NT2/D1 (cell line): ENCODE data around the gene CARD19.

Source experiments
- DNase-seq: peaks from one replicate; pipeline ENCODE4 v3.0.0-alpha.2; 2011; ENCODE audit warnings: low read depth, low spot score
- H3K27me3 ChIP-seq: 2 replicates; pipeline ENCODE4 v1.6.0; 2011; ENCODE audit warnings: mild to moderate bottlenecking; ENCODE audit not compliant: insufficient read length, insufficient read depth
- H3K36me3 ChIP-seq: 2 replicates; pipeline ENCODE4 v1.6.1; 2011; ENCODE audit warnings: mild to moderate bottlenecking, low read length, mixed read lengths; ENCODE audit not compliant: insufficient read depth, insufficient read length
- H3K4me1 ChIP-seq: 2 replicates; pipeline ENCODE4 v1.5.1; 2011; ENCODE audit not compliant: insufficient read depth, insufficient read length
- H3K4me3 ChIP-seq: 2 replicates; pipeline ENCODE4 v1.5.1; 2011; ENCODE audit warnings: low read depth; ENCODE audit not compliant: insufficient read length
- H3K9ac ChIP-seq: 2 replicates; pipeline ENCODE4 v1.6.0; 2011; ENCODE audit warnings: low read depth; ENCODE audit not compliant: insufficient read length
- H3K9me3 ChIP-seq: 2 replicates; pipeline ENCODE4 v1.5.1; 2011; ENCODE audit warnings: mild to moderate bottlenecking, low read length; ENCODE audit not compliant: insufficient read depth
- SUZ12 ChIP-seq: IDR thresholded peaks from 2 replicates; pipeline ENCODE4 v1.6.1; 2011; ENCODE audit not compliant: insufficient read length, insufficient read depth; ENCODE audit errors: extremely low read depth
- YY1 ChIP-seq: IDR thresholded peaks from 2 replicates; pipeline ENCODE4 v1.6.1; 2011; ENCODE audit not compliant: insufficient read length, insufficient read depth
- ZNF274 ChIP-seq: IDR thresholded peaks from 2 replicates; pipeline ENCODE4 v1.6.1; 2011; ENCODE audit warnings: mild to moderate bottlenecking, low read depth, low read length

The CARD19 gene

DNA sequence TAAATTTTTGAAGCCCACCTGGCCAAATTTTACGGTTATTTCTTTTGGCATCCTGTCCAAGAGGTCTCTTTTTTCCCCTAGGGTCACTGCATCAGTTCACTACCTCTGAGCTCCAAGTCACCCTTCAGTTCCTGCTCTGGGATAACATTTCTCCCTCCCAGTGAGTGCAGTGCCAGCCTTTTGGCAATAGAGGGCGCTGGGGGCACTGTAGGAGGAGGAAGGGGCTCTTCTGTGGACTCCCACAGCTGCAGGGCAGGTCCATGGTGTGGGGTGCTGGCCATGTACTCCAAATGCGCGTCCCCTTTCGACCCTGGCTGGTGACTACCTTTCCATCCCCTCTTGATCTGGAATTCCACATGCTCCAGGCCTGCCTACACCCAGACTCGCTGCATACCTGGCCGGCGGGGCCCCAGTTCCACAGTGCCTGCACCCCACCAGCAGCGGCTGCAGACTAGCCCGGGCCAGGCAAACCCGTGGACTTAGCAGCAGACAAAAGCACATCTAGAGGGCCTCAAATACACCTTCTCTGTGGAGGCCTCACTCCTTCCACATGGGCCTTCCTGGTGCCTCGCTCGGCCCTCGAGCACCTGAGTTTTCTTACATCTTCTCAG lies 58.4 kb downstream of the CARD19 start:
- Histone ChIP-seq H3K4me1 (peaks cover 8% of the 10 kb centered on the region), H3K9me3 (no peaks in the 10 kb centered on the region), H3K9ac (no peak overlapping the region), H3K4me3 (no peak overlapping the region), H3K36me3 (no peaks in the 10 kb centered on the region), H3K27me3 (no peaks in the 10 kb centered on the region)
- TF ChIP-seq ZNF274 (no peak), YY1 (no peak), SUZ12 (no peak)
- DNase-seq: no peak

- Histone ChIP-seq H3K9ac (no peak overlapping the region), H3K27me3 (no peaks in the 10 kb centered on the region), H3K4me3 (no peak overlapping the region), H3K36me3 (no peaks in the 10 kb centered on the region), H3K4me1 (peaks cover 8% of the 10 kb centered on the region), H3K9me3 (no peaks in the 10 kb centered on the region)
- no peak for DNase-seq
- TF ChIP-seq ZNF274: no peak
- no peak for TF ChIP-seq SUZ12
- no peak for TF ChIP-seq YY1
These were observed 59.9 kb downstream of the CARD19 start for GRCh38 chr9:93155716-93156474.

DNA sequence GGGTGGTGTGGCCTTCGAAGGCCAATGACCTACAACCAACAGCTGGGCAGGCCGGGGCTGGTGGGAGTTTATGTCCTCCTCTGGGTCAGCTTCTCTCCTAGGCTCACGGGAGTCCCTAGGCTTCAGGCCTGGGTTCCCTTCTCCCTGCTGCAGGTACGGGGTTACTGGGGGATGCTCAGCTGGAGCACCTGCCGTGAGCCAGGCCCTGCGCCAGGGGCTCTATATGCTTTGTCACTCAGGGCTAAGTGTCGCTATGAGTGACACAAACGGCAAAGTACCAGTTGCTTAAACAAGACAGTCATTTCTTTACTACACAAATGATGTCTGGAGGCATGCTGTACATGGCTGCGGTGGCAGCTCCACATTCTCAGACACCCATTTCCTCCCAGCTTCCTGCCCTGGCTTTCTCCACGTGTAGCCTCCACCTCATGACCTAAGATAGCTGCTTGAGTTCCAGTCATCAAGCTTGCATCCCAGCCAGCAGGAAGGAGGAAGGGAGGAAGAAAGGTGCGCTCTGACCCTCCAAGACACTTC lies 60.5 kb downstream of the CARD19 start:
- Histone ChIP-seq H3K27me3 (no peaks in the 10 kb centered on the region), H3K4me3 (no peak overlapping the region), H3K9ac (no peak overlapping the region), H3K36me3 (no peaks in the 10 kb centered on the region), H3K9me3 (no peaks in the 10 kb centered on the region), H3K4me1 (peaks cover 4% of the 10 kb centered on the region)
- DNase-seq: no peak
- no peak for TF ChIP-seq YY1
- TF ChIP-seq ZNF274: no peak
- TF ChIP-seq SUZ12: no peak

- no peaks in the 10 kb centered on the region for H3K27me3 ChIP-seq
- no peak overlapping the region for H3K4me3 ChIP-seq
- peaks cover 4% of the 10 kb centered on the region for H3K4me1 ChIP-seq
- no peaks in the 10 kb centered on the region for H3K36me3 ChIP-seq
- TF ChIP-seq ZNF274 (no peak), SUZ12 (no peak)
- H3K9me3 ChIP-seq: no peaks in the 10 kb centered on the region
- no peak overlapping the region for H3K9ac ChIP-seq
- DNase-seq: peak; percentile 81
These were observed 63.8 kb downstream of the CARD19 start for GRCh38 chr9:93159601-93160471.

- H3K9me3 ChIP-seq: no peaks in the 10 kb centered on the region
- H3K4me3 ChIP-seq: no peak overlapping the region
- peaks cover 2% of the 10 kb centered on the region for H3K4me1 ChIP-seq
- H3K27me3 ChIP-seq: no peaks in the 10 kb centered on the region
- no peaks in the 10 kb centered on the region for H3K36me3 ChIP-seq
- DNase-seq: no peak
- TF ChIP-seq SUZ12: no peak
- no peak for TF ChIP-seq YY1
- TF ChIP-seq ZNF274: no peak
- no peak overlapping the region for H3K9ac ChIP-seq
These were observed 66.0 kb downstream of the CARD19 start for GRCh38 chr9:93161786-93162562.
